ENCODE results near the gene RBSN.

DNA sequence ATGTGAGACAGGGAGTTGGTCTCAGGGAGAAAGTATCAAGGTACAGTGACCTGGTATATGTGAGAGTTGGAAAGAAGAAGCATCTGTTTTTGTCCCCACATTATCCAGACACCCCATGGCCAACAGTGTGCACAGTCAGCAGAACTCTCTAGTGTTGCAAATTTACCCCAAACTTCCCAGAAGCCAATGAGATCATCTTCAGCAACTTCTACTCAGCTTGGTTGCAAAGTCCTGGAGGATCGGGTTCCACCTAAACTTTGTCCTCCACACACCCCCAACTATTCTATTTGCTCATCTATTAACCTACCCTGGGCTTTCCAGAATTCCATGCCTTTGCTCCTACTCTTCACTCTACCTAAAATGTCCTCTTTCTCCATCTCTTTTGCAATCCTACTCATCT lies 15.7 kb downstream of the RBSN start:
- TF ChIP-seq EZH2 (IDR thresholded peaks at IDR 0.05): no peak
- TF ChIP-seq POLR2AphosphoS5 (IDR thresholded peaks at IDR 0.05; ENCODE audit: borderline replicate concordance, low read depth, low read length): no peak
- TF ChIP-seq FOXP2 (optimal IDR thresholded peaks at IDR 0.05; ENCODE audit: control extremely low read depth, extremely low read length, insufficient read depth): no peak

All from SK-N-MC (cell line).